Ascending aorta (tissue), 2 donors: ENCODE data around the gene DOCK9. TPM values are rescaled to one million over a fixed set of nuclear protein-coding genes. Genes with fewer than 3 reads are reported as not detected.

ENCODE experiments used
- DNase-seq, 2 donors: peaks; one replicate each; pipeline ENCODE4 v3.0.0-alpha.2; 2019; ENCODE audit warnings: low spot score in 2 of 2
- H3K27ac ChIP-seq, 2 donors: fragments of 200-600 bp; sonication (generic); one replicate each; pipeline ENCODE4 v1.5.1; 2016 to 2017; ENCODE audit warnings: mild to moderate bottlenecking in 1 of 2
- H3K27me3 ChIP-seq: fragments of 200-600 bp; sonication (generic); one replicate; pipeline ENCODE4 v1.5.1; 2017
- H3K36me3 ChIP-seq, 2 donors: fragments of 200-600 bp; sonication (generic); one replicate each; pipeline ENCODE4 v1.5.1; 2016
- H3K4me1 ChIP-seq, 2 donors: fragments of 200-600 bp; sonication (generic); one replicate each; pipeline ENCODE4 v1.5.1; 2016 to 2017; ENCODE audit warnings: mild to moderate bottlenecking in 1 of 2
- H3K4me3 ChIP-seq, 2 donors: fragments of 200-600 bp; sonication (generic); one replicate each; pipeline ENCODE4 v1.5.1; 2016 to 2017; ENCODE audit warnings: mild to moderate bottlenecking in 1 of 2
- H3K9me3 ChIP-seq, 2 donors: fragments of 200-600 bp; sonication (generic); one replicate each; pipeline ENCODE4 v1.5.1; 2016
- CTCF ChIP-seq, 3 experiments: fragments of 200-600 bp in 2 of 3; fragments of 450-650 bp in 1 of 3; sonication (generic) in 2 of 3; IDR thresholded peaks; one replicate each; pipeline ENCODE4 v1.5.1; 2016 to 2019; ENCODE audit warnings: antibody characterized with exemption in 3 of 3, mild to moderate bottlenecking in 1 of 3, moderate library complexity in 1 of 3
- intact Hi-C: fragments of 100-400 bp; cut with DNase I; formaldehyde crosslinking; loops from one replicate; pipeline ENCODE4 v1.15.1; 2023
- total RNA-seq: library from RNA; depleted of rRNA; stranded (reverse); fragments of >200 nt; gene quantifications from one replicate; pipeline ENCODE4 v1.1.0, GENCODE V29; 2016

The DOCK9 gene
- total RNA-seq, 1 donor from 2014 or later: 88.2 TPM

- Histone ChIP-seq H3K36me3 (peaks cover 20 to 60% of the 10 kb centered on the region in 2 donors), H3K9me3 (no peaks in the 10 kb centered on the region), H3K4me1 (no peaks in the 10 kb centered on the region), H3K27me3 (no peaks in the 10 kb centered on the region), H3K4me3 (no peak overlapping the region), H3K27ac (no peak overlapping the region)
- no peak for TF ChIP-seq CTCF (IDR thresholded peaks at IDR 0.05)
- intact Hi-C loops: no loop called here
- no peak for DNase-seq
Observed at GRCh38 chr13:98796191-98796590, 181.7 kb downstream of the DOCK9 start.

- H3K4me3 ChIP-seq: no peak overlapping the region
- H3K9me3 ChIP-seq: no peaks in the 10 kb centered on the region
- DNase-seq: no peak
- peaks cover 20 to 57% of the 10 kb centered on the region in 2 donors for H3K36me3 ChIP-seq
- no peak for TF ChIP-seq CTCF (IDR thresholded peaks at IDR 0.05)
- intact Hi-C loops: no loop called here
- no peaks in the 10 kb centered on the region for H3K4me1 ChIP-seq
- H3K27me3 ChIP-seq: no peaks in the 10 kb centered on the region
- H3K27ac ChIP-seq: no peak overlapping the region
Observed at GRCh38 chr13:98795220-98795619, 182.6 kb downstream of the DOCK9 start.

- no peak for DNase-seq
- no peaks in the 10 kb centered on the region for H3K9me3 ChIP-seq
- H3K27ac ChIP-seq: no peak overlapping the region
- H3K4me3 ChIP-seq: no peak overlapping the region
- H3K36me3 ChIP-seq: peaks cover 20 to 51% of the 10 kb centered on the region in 2 donors
- H3K4me1 ChIP-seq: no peaks in the 10 kb centered on the region
- intact Hi-C loops: no loop called here
- H3K27me3 ChIP-seq: no peaks in the 10 kb centered on the region
- no peak for TF ChIP-seq CTCF (IDR thresholded peaks at IDR 0.05)
Observed at GRCh38 chr13:98794498-98794897, 183.4 kb downstream of the DOCK9 start.

- intact Hi-C loops: no loop called here
- no peak for TF ChIP-seq CTCF (IDR thresholded peaks at IDR 0.05)
- DNase-seq: no peak
- no peak overlapping the region for H3K27ac ChIP-seq
- no peak overlapping the region for H3K4me3 ChIP-seq
- H3K36me3 ChIP-seq: peaks cover 20 to 45% of the 10 kb centered on the region in 2 donors
- H3K9me3 ChIP-seq: no peaks in the 10 kb centered on the region
- no peaks in the 10 kb centered on the region for H3K4me1 ChIP-seq
- no peaks in the 10 kb centered on the region for H3K27me3 ChIP-seq
Observed at GRCh38 chr13:98792785-98793495, 184.9 kb downstream of the DOCK9 start.

GRCh38 chr13:98792321-98792720 is 185.5 kb downstream of the DOCK9 start:
- Histone ChIP-seq H3K27me3 (no peaks in the 10 kb centered on the region), H3K27ac (no peak overlapping the region), H3K36me3 (peaks cover 20 to 39% of the 10 kb centered on the region in 2 donors), H3K9me3 (no peaks in the 10 kb centered on the region), H3K4me3 (no peak overlapping the region), H3K4me1 (no peaks in the 10 kb centered on the region)
- intact Hi-C loops: no loop called here
- DNase-seq: no peak
- no peak for TF ChIP-seq CTCF (IDR thresholded peaks at IDR 0.05)
